Heart left ventricle (tissue), 16 donors: ENCODE measurements around the gene RUNX1. TPM values are rescaled to one million over a fixed set of nuclear protein-coding genes. Genes with fewer than 3 reads are reported as not detected.

ENCODE experiments used
- ATAC-seq, 4 donors: fragments of 200-7000 bp; cut with Tn5 transposase; one replicate each; pipeline ENCODE4 v1.9.1; 2020 to 2022; ENCODE audit warnings: moderate library complexity in 4 of 4, mild to moderate bottlenecking in 3 of 4, moderate number of reproducible peaks in 1 of 4
- DNase-seq, 5 donors: peaks; one replicate each; pipeline ENCODE4 v3.0.0-alpha.2; 2020
- H3K27ac ChIP-seq, 12 donors: fragments of 200-600 bp; sonication (generic) in 4 of 12; one replicate each; pipeline versions ENCODE4 v1.5.0 to v1.8.0; 2016 to 2022; ENCODE audit warnings: mild to moderate bottlenecking in 2 of 12
- H3K27me3 ChIP-seq, 9 donors: fragments of 200-600 bp; sonication (generic) in 2 of 9; one replicate each; pipeline versions ENCODE4 v1.5.1 to v1.8.0; 2016 to 2022; ENCODE audit warnings: mild to moderate bottlenecking in 3 of 9
- H3K36me3 ChIP-seq, 9 donors: fragments of 200-600 bp; sonication (generic) in 2 of 9; one replicate each; pipeline versions ENCODE4 v1.5.0 to v1.8.0; 2018 to 2022; ENCODE audit warnings: mild to moderate bottlenecking in 2 of 9
- H3K4me1 ChIP-seq, 12 donors: fragments of 200-600 bp; sonication (generic) in 4 of 12; one replicate each; pipeline versions ENCODE4 v1.5.0 to v1.8.0; 2016 to 2022; ENCODE audit warnings: mild to moderate bottlenecking in 3 of 12
- H3K4me3 ChIP-seq, 12 donors: fragments of 200-600 bp; sonication (generic) in 4 of 12; one replicate each; pipeline versions ENCODE4 v1.5.0 to v1.8.0; 2017 to 2022; ENCODE audit warnings: mild to moderate bottlenecking in 9 of 12, moderate library complexity in 4 of 12
- H3K9me3 ChIP-seq, 12 donors: fragments of 200-600 bp; sonication (generic) in 4 of 12; one replicate each; pipeline versions ENCODE4 v1.5.0 to v1.8.0; 2016 to 2022; ENCODE audit warnings: mild to moderate bottlenecking in 1 of 12
- CTCF ChIP-seq, 12 donors: fragments of 200-600 bp; sonication (generic) in 4 of 12; IDR thresholded peaks; one replicate each; pipeline versions ENCODE4 v1.5.0 to v1.8.0; 2018 to 2022; ENCODE audit warnings: antibody characterized with exemption in 12 of 12, mild to moderate bottlenecking in 5 of 12
- POLR2A ChIP-seq, 2 donors: fragments of 450-650 bp; IDR thresholded peaks; one replicate each; pipeline ENCODE4 v1.6.1; 2017; ENCODE audit warnings: antibody characterized with exemption in 2 of 2, mild to moderate bottlenecking in 2 of 2, moderate library complexity in 2 of 2
- WGBS, 4 donors: extraction: QIAGEN DNeasy Blood & Tissue Kit in 2 of 4; methylation state at CpG; one replicate each; pipeline versions ENCODE4 v1.1.5 to v1.1.7; 2013 to 2018; 5-methylcytosine and 5-hydroxymethylcytosine counted together
- intact Hi-C, 10 donors: fragments of 100-400 bp; cut with DNase I; formaldehyde crosslinking; loops; one replicate each; pipeline versions ENCODE4 v1.11.1 to v1.14.2; 2022
- polyA plus RNA-seq, 2 donors: library from polyadenylated mRNA; stranded (reverse); fragments of 200-250 nt; gene quantifications; one replicate each; pipeline ENCODE4 v1.2.3, GENCODE V29; 2013
- total RNA-seq, 9 donors: library from RNA; depleted of rRNA in 2 of 9; stranded (reverse); fragments of >200 nt in 2 of 9; fragmentation: NEBNext Ultra II Directional in 3 of 9; extraction: Animal tissue kit (Norgen Biotek cat#: 25700) in 3 of 9; gene quantifications; one replicate each; pipeline versions ENCODE4 v1.1.0 to v1.2.4, GENCODE V29; 2016 to 2023
- donor health status: ischemic (EF 13 %, LVEDD 7.1; RV severe dilation, severe dysfunction).
- donor health status: healthy with polysubstance abuse.
- donor health status: DM: no; HTN: yes; CAD: no.
- donor health status: DM: no; HTN: no; CAD: no.
- donor health status: ischemic (EF 25% LVEDD 6.9; RV normal size, moderate dysfunction).
- donor health status: ischemic (EF 25% LVEDD 5.7; RV mildly dilated, moderate dysfunction).
- donor health status: healthy.
- donor health status: DM: yes; HTN: yes; CAD: no.
- donor health status: ischemic (EF 35%, LVEDD 5.7; RV mildly dilated, moderate dysfunction).
- donor health status: nonischemic (EF 11% LVEDD 7.7; RV severe dilation, severe dysfunction).
- donor health status: DM: yes; HTN: yes; CAD: no.
- donor health status: PGD.
- donor health status: ischemic (EF 29% LVEDD 5.4; RV normal size, mild dysfunction).
- donor health status: nonischemic (EF 23%, LVEDD 6.1; RV moderate dilation, normal function).

Gene RUNX1
- total and polyA plus RNA-seq, 11 donors: 0.61 to 54.5 (median 4.1) TPM

- DNase-seq (no peak), ATAC-seq (no peak)
- Histone ChIP-seq H3K4me3 (no peak overlapping the region), H3K27ac (no peak overlapping the region), H3K9me3 (no peaks in the 10 kb centered on the region), H3K36me3 (peaks cover 0 to 94% (median 0%) of the 10 kb centered on the region in 9 donors), H3K27me3 (no peaks in the 10 kb centered on the region), H3K4me1 (peaks cover 0 to 78% (median 4%) of the 10 kb centered on the region in 12 donors)
- WGBS, 4 donors: 83 to 88% (median 88%) methylated on average over 9 of the region's 9 CpGs
- intact Hi-C loops: no loop called here
- TF ChIP-seq POLR2A (IDR thresholded peaks at IDR 0.05) (no peak), CTCF (IDR thresholded peaks at IDR 0.05) (no peak)
Observed at GRCh38 chr21:34843562-34843961, 205.5 kb downstream of the RUNX1 start.

- H3K4me3 ChIP-seq: no peak overlapping the region
- no peak for ATAC-seq
- peaks cover 0 to 91% (median 0%) of the 10 kb centered on the region in 9 donors for H3K36me3 ChIP-seq
- H3K27ac ChIP-seq: no peak overlapping the region
- DNase-seq: no peak
- 64 to 95% (median 83%) methylated on average over 4 of the region's 4 CpGs for WGBS, 4 donors
- H3K9me3 ChIP-seq: no peaks in the 10 kb centered on the region
- TF ChIP-seq POLR2A (IDR thresholded peaks at IDR 0.05) (no peak), CTCF (IDR thresholded peaks at IDR 0.05) (no peak)
- peaks cover 0 to 78% (median 4%) of the 10 kb centered on the region in 12 donors for H3K4me1 ChIP-seq
- no peaks in the 10 kb centered on the region for H3K27me3 ChIP-seq
- intact Hi-C loops: no loop called here
Observed at GRCh38 chr21:34841154-34841553, 207.9 kb downstream of the RUNX1 start.

GRCh38 chr21:34840693-34841092 lies 208.4 kb downstream of the RUNX1 start:
- DNase-seq: no peak
- H3K9me3 ChIP-seq: no peaks in the 10 kb centered on the region
- H3K4me1 ChIP-seq: peaks cover 0 to 78% (median 4%) of the 10 kb centered on the region in 12 donors
- no peak overlapping the region for H3K4me3 ChIP-seq
- TF ChIP-seq POLR2A (IDR thresholded peaks at IDR 0.05) (no peak), CTCF (IDR thresholded peaks at IDR 0.05) (no peak)
- intact Hi-C loops: no loop called here
- peaks cover 0 to 94% (median 0%) of the 10 kb centered on the region in 9 donors for H3K36me3 ChIP-seq
- H3K27me3 ChIP-seq: no peaks in the 10 kb centered on the region
- no peak for ATAC-seq
- no peak overlapping the region for H3K27ac ChIP-seq
- 82 to 92% (median 86%) methylated on average over 4 of the region's 4 CpGs for WGBS, 4 donors

GRCh38 chr21:34838956-34839820 lies 209.9 kb downstream of the RUNX1 start:
- no peak for DNase-seq
- peaks cover 0 to 89% (median 0%) of the 10 kb centered on the region in 9 donors for H3K36me3 ChIP-seq
- no peak for TF ChIP-seq POLR2A (IDR thresholded peaks at IDR 0.05)
- TF ChIP-seq CTCF (IDR thresholded peaks at IDR 0.05): no peak
- 75 to 87% (median 80%) methylated on average over 14 of the region's 14 CpGs for WGBS, 4 donors
- no peak overlapping the region for H3K27ac ChIP-seq
- no peak overlapping the region for H3K4me3 ChIP-seq
- intact Hi-C loops: no loop called here
- peaks cover 0 to 73% (median 0%) of the 10 kb centered on the region in 12 donors for H3K4me1 ChIP-seq
- no peak for ATAC-seq
- no peaks in the 10 kb centered on the region for H3K27me3 ChIP-seq
- no peaks in the 10 kb centered on the region for H3K9me3 ChIP-seq
